ENCODE data around the gene DCAF10.

Gene DCAF10

GRCh38 chr9:37903647-37904444 is 103.2 kb downstream of the DCAF10 start, which contains the start of gene SLC25A51:
Gene SLC25A51 (minus strand): TSS chr9:37904127. CDS start chr9:37888550, 15,577 bp downstream.
- peak; percentile 97 for TF ChIP-seq CTCF (IDR thresholded peaks at IDR 0.05; ENCODE audit: low read length)
- TF ChIP-seq EZH2 (IDR thresholded peaks at IDR 0.05; ENCODE audit: borderline replicate concordance, low read length): no peak
- no peaks in the 10 kb centered on the region for H3F3A ChIP-seq (ENCODE audit: insufficient read depth, low read length)
- peaks cover 21% of the 10 kb centered on the region; the same call in 1 of the 2 replicates for H3K79me2 ChIP-seq (ENCODE audit: insufficient read depth, low read length)
- H3K4me2 ChIP-seq (ENCODE audit: low read length): peak within 1 kb of the TSS; percentile 94
- H3K9ac ChIP-seq (ENCODE audit: low read length): peak within 1 kb of the TSS; percentile 66
- no peaks in the 10 kb centered on the region for H3K27me3 ChIP-seq (ENCODE audit: insufficient read depth, low read length)
- H3K27ac ChIP-seq (ENCODE audit: low read depth, low read length, poor library complexity, severe bottlenecking): peak within 1 kb of the TSS; percentile 63
- H3K36me3 ChIP-seq (ENCODE audit: insufficient read depth, low read length): peaks cover 6% of the 10 kb centered on the region
- peaks cover 29% of the 10 kb centered on the region for H3K4me1 ChIP-seq (ENCODE audit: insufficient read depth, low read length, severe bottlenecking)
- H4K20me1 ChIP-seq (ENCODE audit: insufficient read depth, low read length): no peaks in the 10 kb centered on the region
- H3K4me3 ChIP-seq (ENCODE audit: low read depth, low read length, poor library complexity, severe bottlenecking): peak within 1 kb of the TSS; percentile 95
- H3K9me3 ChIP-seq (ENCODE audit: low read length): no peaks in the 10 kb centered on the region
- no peak within 1 kb of the TSS for H2AFZ ChIP-seq (ENCODE audit: low read length)
- H3K9me2 ChIP-seq (ENCODE audit: low read depth, low read length): no peaks in the 10 kb centered on the region

GRCh38 chr9:37904445-37905130 is 104.0 kb downstream of the DCAF10 start:
- Histone ChIP-seq H3K9me3 (ENCODE audit: low read length) (no peaks in the 10 kb centered on the region), H3K9ac (ENCODE audit: low read length) (peak overlapping the region; percentile 66), H3K4me2 (ENCODE audit: low read length) (peak overlapping the region; percentile 94), H3K36me3 (ENCODE audit: insufficient read depth, low read length) (no peaks in the 10 kb centered on the region), H3F3A (ENCODE audit: insufficient read depth, low read length) (no peaks in the 10 kb centered on the region), H4K20me1 (ENCODE audit: insufficient read depth, low read length) (no peaks in the 10 kb centered on the region), H3K4me3 (ENCODE audit: low read depth, low read length, poor library complexity, severe bottlenecking) (peak overlapping the region; percentile 95), H3K27ac (ENCODE audit: low read depth, low read length, poor library complexity, severe bottlenecking) (peak overlapping the region; percentile 63), H3K79me2 (ENCODE audit: insufficient read depth, low read length) (peaks cover 21% of the 10 kb centered on the region; the same call in 1 of the 2 replicates), H3K9me2 (ENCODE audit: low read depth, low read length) (no peaks in the 10 kb centered on the region), H2AFZ (ENCODE audit: low read length) (no peak overlapping the region), H3K27me3 (ENCODE audit: insufficient read depth, low read length) (no peaks in the 10 kb centered on the region), H3K4me1 (ENCODE audit: insufficient read depth, low read length, severe bottlenecking) (peaks cover 29% of the 10 kb centered on the region)
- no peak for TF ChIP-seq EZH2 (IDR thresholded peaks at IDR 0.05; ENCODE audit: borderline replicate concordance, low read length)
- no peak for TF ChIP-seq CTCF (IDR thresholded peaks at IDR 0.05; ENCODE audit: low read length)

- Histone ChIP-seq H3K4me1 (ENCODE audit: insufficient read depth, low read length, severe bottlenecking) (peaks cover 29% of the 10 kb centered on the region), H2AFZ (ENCODE audit: low read length) (no peak overlapping the region), H3K4me3 (ENCODE audit: low read depth, low read length, poor library complexity, severe bottlenecking) (peak overlapping the region; percentile 95), H3K9ac (ENCODE audit: low read length) (no peak overlapping the region), H3F3A (ENCODE audit: insufficient read depth, low read length) (no peaks in the 10 kb centered on the region), H3K4me2 (ENCODE audit: low read length) (peak overlapping the region; percentile 94), H3K27ac (ENCODE audit: low read depth, low read length, poor library complexity, severe bottlenecking) (no peak overlapping the region), H3K9me2 (ENCODE audit: low read depth, low read length) (no peaks in the 10 kb centered on the region), H3K9me3 (ENCODE audit: low read length) (no peaks in the 10 kb centered on the region), H3K79me2 (ENCODE audit: insufficient read depth, low read length) (peaks cover 21% of the 10 kb centered on the region; the same call in 1 of the 2 replicates), H4K20me1 (ENCODE audit: insufficient read depth, low read length) (no peaks in the 10 kb centered on the region), H3K27me3 (ENCODE audit: insufficient read depth, low read length) (no peaks in the 10 kb centered on the region), H3K36me3 (ENCODE audit: insufficient read depth, low read length) (no peaks in the 10 kb centered on the region)
- TF ChIP-seq EZH2 (IDR thresholded peaks at IDR 0.05; ENCODE audit: borderline replicate concordance, low read length): no peak
- no peak for TF ChIP-seq CTCF (IDR thresholded peaks at IDR 0.05; ENCODE audit: low read length)
These were observed 104.5 kb downstream of the DCAF10 start for GRCh38 chr9:37905131-37905505.
